Lower lobe of right lung (tissue), 2 donors: ENCODE data around the gene FRY. TPM values are rescaled to one million over a fixed set of nuclear protein-coding genes. Genes with fewer than 3 reads are reported as not detected.
"Not testable (repeated sequence)": the region's sequence is repeated elsewhere in the genome, so short reads cannot be mapped to it uniquely, and the experiment has no call there.

Experiments
- ATAC-seq, 2 donors: fragments of 200-7000 bp; cut with Tn5 transposase; one replicate each; pipeline ENCODE4 v1.9.1; 2020 to 2022; ENCODE audit warnings: mild to moderate bottlenecking in 2 of 2, moderate library complexity in 2 of 2
- DNase-seq: peaks from one replicate; pipeline ENCODE4 v3.0.0-alpha.2; 2020
- H3K27ac ChIP-seq: fragments of 200-600 bp; one replicate; pipeline ENCODE4 v1.8.0; 2022
- H3K27me3 ChIP-seq: fragments of 200-600 bp; one replicate; pipeline ENCODE4 v1.8.0; 2022; ENCODE audit warnings: low read depth
- H3K36me3 ChIP-seq: fragments of 200-600 bp; one replicate; pipeline ENCODE4 v1.8.0; 2022; ENCODE audit warnings: mild to moderate bottlenecking
- H3K4me1 ChIP-seq: fragments of 200-600 bp; one replicate; pipeline ENCODE4 v1.8.0; 2022
- H3K4me3 ChIP-seq: fragments of 200-600 bp; one replicate; pipeline ENCODE4 v1.8.0; 2022; ENCODE audit warnings: mild to moderate bottlenecking
- H3K9me3 ChIP-seq: fragments of 200-600 bp; one replicate; pipeline ENCODE4 v1.8.0; 2022
- CTCF ChIP-seq: fragments of 200-600 bp; IDR thresholded peaks from one replicate; pipeline ENCODE4 v1.8.0; 2022; ENCODE audit warnings: antibody characterized with exemption, mild to moderate bottlenecking
- intact Hi-C: fragments of 100-400 bp; cut with DNase I; formaldehyde crosslinking; loops from one replicate; pipeline ENCODE4 v1.11.0; 2022
- long read RNA-seq: library from polyadenylated mRNA; unstranded; transcript quantifications from one replicate; pipeline ENCODE4 v2.0.0, GENCODE V29; 2021
- total RNA-seq: library from RNA; stranded (reverse); fragmentation: NEBNext Ultra II Directional; extraction: Animal tissue kit (Norgen Biotek cat#: 25700); gene quantifications from one replicate; pipeline ENCODE4 v1.2.1, GENCODE V29; 2021
- donor health status: DM: no; HTN: yes; CAD: no; lungs with severe emphysema.

The FRY gene
- total RNA-seq, result 93.7 TPM
- long read RNA-seq, partial matches to known transcripts, result 56 of 81 reads
- long read RNA-seq, other reads (novel, unspliced or antisense), result 24 of 81 reads

- no peaks in the 10 kb centered on the region for H3K27me3 ChIP-seq
- no peak for TF ChIP-seq CTCF
- DNase-seq, result peak; percentile 81
- H3K36me3 ChIP-seq, result no peaks in the 10 kb centered on the region
- ATAC-seq, result peak; percentile 84 to 88
- H3K4me1 ChIP-seq, result peaks cover 16% of the 10 kb centered on the region
- peak within 1 kb of the TSS; percentile 73 for H3K27ac ChIP-seq
- intact Hi-C loops, result no loop called here
- H3K9me3 ChIP-seq, result no peaks in the 10 kb centered on the region
- H3K4me3 ChIP-seq, result peak within 1 kb of the TSS; percentile 74
These were observed at the start of gene FRY for GRCh38 chr13:32031025-32031814. Gene FRY, plus strand, starts transcription at chr13:32031774. Its CDS starts 22 bp downstream, at chr13:32031796.

- intact Hi-C loops, result no loop called here
- peak in 1 of 2 donors; percentile 23 for ATAC-seq
These were observed 49.5 kb upstream of the FRY start for GRCh38 chr13:31982124-31982523.

GRCh38 chr13:31982540-31982939 lies 49.0 kb upstream of the FRY start:
- ATAC-seq (peak; percentile 85 to 91), DNase-seq (peak; percentile 89)
- Histone ChIP-seq H3K27me3 (no peaks in the 10 kb centered on the region), H3K4me1 (no peaks in the 10 kb centered on the region), H3K9me3 (no peaks in the 10 kb centered on the region), H3K4me3 (no peak overlapping the region), H3K27ac (no peak overlapping the region), H3K36me3 (no peaks in the 10 kb centered on the region)
- TF ChIP-seq CTCF, result no peak
- intact Hi-C loops, result no loop called here

More at GRCh38 chr13:31982124-31982523, 49.5 kb upstream of the FRY start:
- no peaks in the 10 kb centered on the region for H3K27me3 ChIP-seq
- H3K27ac ChIP-seq, result no peak overlapping the region
- H3K9me3 ChIP-seq, result no peaks in the 10 kb centered on the region
- no peak overlapping the region for H3K4me3 ChIP-seq
- no peak for DNase-seq
- no peak for TF ChIP-seq CTCF
- no peaks in the 10 kb centered on the region for H3K36me3 ChIP-seq
- no peaks in the 10 kb centered on the region for H3K4me1 ChIP-seq

GRCh38 chr13:31983696-31984095 lies 47.9 kb upstream of the FRY start:
- DNase-seq, H3K36me3 ChIP-seq, H3K4me1 ChIP-seq, H3K27me3 ChIP-seq, ATAC-seq, H3K9me3 ChIP-seq, H3K27ac ChIP-seq, intact Hi-C loops, H3K4me3 ChIP-seq: not testable (repeated sequence)

- H3K36me3 ChIP-seq, intact Hi-C loops, H3K9me3 ChIP-seq, H3K27me3 ChIP-seq, H3K4me3 ChIP-seq, ATAC-seq, H3K27ac ChIP-seq, DNase-seq, H3K4me1 ChIP-seq: not testable (repeated sequence)
These were observed 47.2 kb upstream of the FRY start for GRCh38 chr13:31984388-31984787.

GRCh38 chr13:31986676-31987470 lies 44.7 kb upstream of the FRY start:
- no peak for TF ChIP-seq CTCF
- Histone ChIP-seq H3K27ac (no peak overlapping the region), H3K27me3 (no peaks in the 10 kb centered on the region), H3K4me3 (no peak overlapping the region), H3K4me1 (no peaks in the 10 kb centered on the region), H3K36me3 (no peaks in the 10 kb centered on the region), H3K9me3 (no peaks in the 10 kb centered on the region)
- no peak for ATAC-seq
- DNase-seq, result no peak
- intact Hi-C loops, result no loop called here
